ENCODE measurements around the gene DNPEP.
A peak's percentile ranks its signal among the peaks of the same experiment; 100 is the strongest.
"Not testable (repeated sequence)": the region's sequence is repeated elsewhere in the genome, so short reads cannot be mapped to it uniquely, and the experiment has no call there.

DNPEP gene

GRCh38 chr2:219408204-219408603 is 20.5 kb upstream of the DNPEP start:
- Histone ChIP-seq H3K36me3 (ENCODE audit: control insufficient read depth in 2 of 2, insufficient read depth in 2 of 2, low read length in 2 of 2) (no peaks in the 10 kb centered on the region), H3K9me3 (ENCODE audit: control insufficient read depth in 2 of 2, low read length in 2 of 2) (peaks cover 0 to 2% of the 10 kb centered on the region in 2 donors), H3K27me3 (ENCODE audit: control insufficient read depth in 2 of 2, insufficient read depth in 2 of 2, low read length in 2 of 2) (peaks cover 0 to 1% of the 10 kb centered on the region in 2 donors), H3K4me3 (ENCODE audit: low read length in 2 of 2) (no peak overlapping the region), H3K27ac (ENCODE audit: low read depth in 2 of 2, low read length in 2 of 2) (peak overlapping the region; percentile 45 to 48), H3K4me1 (ENCODE audit: control insufficient read depth in 2 of 2, insufficient read depth in 2 of 2, low read length in 2 of 2) (no peaks in the 10 kb centered on the region), H3K9ac (ENCODE audit: low read depth in 1 of 2, low read length in 2 of 2) (no peak overlapping the region)

- not testable (repeated sequence) for H3K27me3 ChIP-seq (ENCODE audit: control insufficient read depth in 2 of 2, insufficient read depth in 2 of 2, low read length in 2 of 2); H3K4me1 ChIP-seq (ENCODE audit: control insufficient read depth in 2 of 2, insufficient read depth in 2 of 2, low read length in 2 of 2); H3K9me3 ChIP-seq (ENCODE audit: control insufficient read depth in 2 of 2, low read length in 2 of 2); H3K36me3 ChIP-seq (ENCODE audit: control insufficient read depth in 2 of 2, insufficient read depth in 2 of 2, low read length in 2 of 2); H3K9ac ChIP-seq (ENCODE audit: low read depth in 1 of 2, low read length in 2 of 2); H3K4me3 ChIP-seq (ENCODE audit: low read length in 2 of 2)
- peak overlapping the region in 1 of 2 donors; percentile 45 for H3K27ac ChIP-seq (ENCODE audit: low read depth in 2 of 2, low read length in 2 of 2)
Measured at GRCh38 chr2:219407343-219407742, 19.6 kb upstream of the DNPEP start.

- H3K4me3 ChIP-seq (ENCODE audit: low read length in 2 of 2): no peak overlapping the region
- H3K36me3 ChIP-seq (ENCODE audit: control insufficient read depth in 2 of 2, insufficient read depth in 2 of 2, low read length in 2 of 2): no peaks in the 10 kb centered on the region
- H3K9me3 ChIP-seq (ENCODE audit: control insufficient read depth in 2 of 2, low read length in 2 of 2): no peaks in the 10 kb centered on the region
- no peaks in the 10 kb centered on the region for H3K4me1 ChIP-seq (ENCODE audit: control insufficient read depth in 2 of 2, insufficient read depth in 2 of 2, low read length in 2 of 2)
- no peak overlapping the region for H3K9ac ChIP-seq (ENCODE audit: low read depth in 1 of 2, low read length in 2 of 2)
- peak overlapping the region; percentile 25 to 57 for H3K27ac ChIP-seq (ENCODE audit: low read depth in 2 of 2, low read length in 2 of 2)
- H3K27me3 ChIP-seq (ENCODE audit: control insufficient read depth in 2 of 2, insufficient read depth in 2 of 2, low read length in 2 of 2): peaks cover 0 to 1% of the 10 kb centered on the region in 2 donors
Measured at GRCh38 chr2:219406861-219407230, 19.1 kb upstream of the DNPEP start.

GRCh38 chr2:219405958-219406860 is 18.5 kb upstream of the DNPEP start:
- Histone ChIP-seq H3K4me3 (ENCODE audit: low read length in 2 of 2) (no peak overlapping the region), H3K36me3 (ENCODE audit: control insufficient read depth in 2 of 2, insufficient read depth in 2 of 2, low read length in 2 of 2) (no peaks in the 10 kb centered on the region), H3K27ac (ENCODE audit: low read depth in 2 of 2, low read length in 2 of 2) (peak overlapping the region; percentile 25 to 57), H3K9ac (ENCODE audit: low read depth in 1 of 2, low read length in 2 of 2) (no peak overlapping the region), H3K27me3 (ENCODE audit: control insufficient read depth in 2 of 2, insufficient read depth in 2 of 2, low read length in 2 of 2) (peaks cover 0 to 1% of the 10 kb centered on the region in 2 donors), H3K4me1 (ENCODE audit: control insufficient read depth in 2 of 2, insufficient read depth in 2 of 2, low read length in 2 of 2) (no peaks in the 10 kb centered on the region), H3K9me3 (ENCODE audit: control insufficient read depth in 2 of 2, low read length in 2 of 2) (no peaks in the 10 kb centered on the region)

GRCh38 chr2:219405451-219405850 is 17.7 kb upstream of the DNPEP start:
- Histone ChIP-seq H3K9ac (ENCODE audit: low read depth in 1 of 2, low read length in 2 of 2) (no peak overlapping the region), H3K36me3 (ENCODE audit: control insufficient read depth in 2 of 2, insufficient read depth in 2 of 2, low read length in 2 of 2) (no peaks in the 10 kb centered on the region), H3K4me3 (ENCODE audit: low read length in 2 of 2) (no peak overlapping the region), H3K4me1 (ENCODE audit: control insufficient read depth in 2 of 2, insufficient read depth in 2 of 2, low read length in 2 of 2) (peaks cover 0 to 5% of the 10 kb centered on the region in 2 donors), H3K9me3 (ENCODE audit: control insufficient read depth in 2 of 2, low read length in 2 of 2) (no peaks in the 10 kb centered on the region), H3K27me3 (ENCODE audit: control insufficient read depth in 2 of 2, insufficient read depth in 2 of 2, low read length in 2 of 2) (peaks cover 0 to 1% of the 10 kb centered on the region in 2 donors), H3K27ac (ENCODE audit: low read depth in 2 of 2, low read length in 2 of 2) (peak overlapping the region; percentile 9 to 57)

- H3K4me3 ChIP-seq (ENCODE audit: low read length in 2 of 2): no peak overlapping the region
- H3K27ac ChIP-seq (ENCODE audit: low read depth in 2 of 2, low read length in 2 of 2): peak overlapping the region; percentile 9 to 57
- H3K9ac ChIP-seq (ENCODE audit: low read depth in 1 of 2, low read length in 2 of 2): no peak overlapping the region
- H3K36me3 ChIP-seq (ENCODE audit: control insufficient read depth in 2 of 2, insufficient read depth in 2 of 2, low read length in 2 of 2): no peaks in the 10 kb centered on the region
- peaks cover 0 to 1% of the 10 kb centered on the region in 2 donors for H3K27me3 ChIP-seq (ENCODE audit: control insufficient read depth in 2 of 2, insufficient read depth in 2 of 2, low read length in 2 of 2)
- H3K4me1 ChIP-seq (ENCODE audit: control insufficient read depth in 2 of 2, insufficient read depth in 2 of 2, low read length in 2 of 2): peaks cover 1 to 10% of the 10 kb centered on the region in 2 donors
- no peaks in the 10 kb centered on the region for H3K9me3 ChIP-seq (ENCODE audit: control insufficient read depth in 2 of 2, low read length in 2 of 2)
Measured at GRCh38 chr2:219404954-219405353, 17.2 kb upstream of the DNPEP start.

- Histone ChIP-seq H3K9me3 (ENCODE audit: control insufficient read depth in 2 of 2, low read length in 2 of 2) (no peaks in the 10 kb centered on the region), H3K4me3 (ENCODE audit: low read length in 2 of 2) (no peak overlapping the region), H3K36me3 (ENCODE audit: control insufficient read depth in 2 of 2, insufficient read depth in 2 of 2, low read length in 2 of 2) (no peaks in the 10 kb centered on the region), H3K27ac (ENCODE audit: low read depth in 2 of 2, low read length in 2 of 2) (peak overlapping the region in 1 of 2 donors; percentile 57), H3K4me1 (ENCODE audit: control insufficient read depth in 2 of 2, insufficient read depth in 2 of 2, low read length in 2 of 2) (peaks cover 4 to 15% of the 10 kb centered on the region in 2 donors), H3K9ac (ENCODE audit: low read depth in 1 of 2, low read length in 2 of 2) (no peak overlapping the region), H3K27me3 (ENCODE audit: control insufficient read depth in 2 of 2, insufficient read depth in 2 of 2, low read length in 2 of 2) (peaks cover 0 to under 1% of the 10 kb centered on the region in 2 donors)
Measured at GRCh38 chr2:219404291-219404910, 16.7 kb upstream of the DNPEP start.

- Histone ChIP-seq H3K27me3 (ENCODE audit: control insufficient read depth in 2 of 2, insufficient read depth in 2 of 2, low read length in 2 of 2) (no peaks in the 10 kb centered on the region), H3K27ac (ENCODE audit: low read depth in 2 of 2, low read length in 2 of 2) (no peak overlapping the region), H3K9ac (ENCODE audit: low read depth in 1 of 2, low read length in 2 of 2) (no peak overlapping the region), H3K36me3 (ENCODE audit: control insufficient read depth in 2 of 2, insufficient read depth in 2 of 2, low read length in 2 of 2) (no peaks in the 10 kb centered on the region), H3K9me3 (ENCODE audit: control insufficient read depth in 2 of 2, low read length in 2 of 2) (no peaks in the 10 kb centered on the region), H3K4me1 (ENCODE audit: control insufficient read depth in 2 of 2, insufficient read depth in 2 of 2, low read length in 2 of 2) (peaks cover 9 to 19% of the 10 kb centered on the region in 2 donors), H3K4me3 (ENCODE audit: low read length in 2 of 2) (no peak overlapping the region)
Measured at GRCh38 chr2:219403861-219404260, 16.1 kb upstream of the DNPEP start.

- Histone ChIP-seq H3K9me3 (ENCODE audit: control insufficient read depth in 2 of 2, low read length in 2 of 2) (no peaks in the 10 kb centered on the region), H3K27ac (ENCODE audit: low read depth in 2 of 2, low read length in 2 of 2) (no peak overlapping the region), H3K27me3 (ENCODE audit: control insufficient read depth in 2 of 2, insufficient read depth in 2 of 2, low read length in 2 of 2) (no peaks in the 10 kb centered on the region), H3K9ac (ENCODE audit: low read depth in 1 of 2, low read length in 2 of 2) (no peak overlapping the region), H3K4me3 (ENCODE audit: low read length in 2 of 2) (no peak overlapping the region), H3K36me3 (ENCODE audit: control insufficient read depth in 2 of 2, insufficient read depth in 2 of 2, low read length in 2 of 2) (no peaks in the 10 kb centered on the region), H3K4me1 (ENCODE audit: control insufficient read depth in 2 of 2, insufficient read depth in 2 of 2, low read length in 2 of 2) (peaks cover 12 to 26% of the 10 kb centered on the region in 2 donors)
Measured at GRCh38 chr2:219402665-219403515, 15.2 kb upstream of the DNPEP start.

Measured in mucosa of rectum (tissue), 2 donors.